Measurements from ENCODE around the gene PTPRN2.

- TF ChIP-seq CTCF (IDR thresholded peaks at IDR 0.05) (no peak), POLR2A (IDR thresholded peaks at IDR 0.05) (no peak)
These were observed 572.0 kb downstream of the PTPRN2 start for GRCh38 chr7:158015403-158016179.
